ENCODE data around the gene CDK7. TPM values are rescaled to one million over a fixed set of nuclear protein-coding genes. Genes with fewer than 3 reads are reported as not detected.

Gene CDK7
- total and polyA plus RNA-seq, 2 experiments from 2014 or later: 27.8 to 87.5 TPM

DNA sequence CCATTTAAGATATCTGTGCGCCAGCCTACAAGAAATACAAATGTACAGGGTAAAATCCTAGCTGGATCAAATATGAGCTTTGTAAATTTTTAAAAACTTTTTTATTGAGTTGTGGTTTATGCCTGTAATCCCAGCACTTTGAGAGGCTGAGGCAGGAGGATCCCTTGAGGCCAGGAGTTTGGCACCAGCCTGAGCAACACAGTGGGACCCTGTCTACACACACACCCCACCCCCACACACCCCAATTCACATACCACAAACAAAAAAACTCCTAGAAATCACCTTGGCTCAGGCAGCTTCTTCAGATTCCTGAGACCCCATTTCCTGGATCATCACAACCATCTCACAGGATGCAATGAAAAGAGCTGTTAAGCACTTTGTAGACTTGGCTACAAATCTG, 46.4 kb downstream of the CDK7 start:
- H3K27me3 ChIP-seq: no peaks in the 10 kb centered on the region
- no peak overlapping the region for H3K27ac ChIP-seq
- no peak for TF ChIP-seq CTCF (IDR thresholded peaks at IDR 0.05; ENCODE audit: low read depth, low read length)
- no peak for DNase-seq (ENCODE audit: low read depth in 1 of 2, low spot score in 1 of 2)
- no peaks in the 10 kb centered on the region for H3K9me3 ChIP-seq (ENCODE audit: low read depth)
- H3K4me1 ChIP-seq (ENCODE audit: low read depth): no peaks in the 10 kb centered on the region
- H3K36me3 ChIP-seq: peaks cover 8% of the 10 kb centered on the region
- no peak overlapping the region for H3K4me3 ChIP-seq

GRCh38 chr5:69284203-69284602, 49.5 kb downstream of the CDK7 start:
- DNase-seq (ENCODE audit: low read depth in 1 of 2, low spot score in 1 of 2): no peak
- Histone ChIP-seq H3K27me3 (no peaks in the 10 kb centered on the region), H3K4me1 (ENCODE audit: low read depth) (no peaks in the 10 kb centered on the region), H3K36me3 (no peaks in the 10 kb centered on the region), H3K27ac (no peak overlapping the region), H3K9me3 (ENCODE audit: low read depth) (no peaks in the 10 kb centered on the region), H3K4me3 (no peak overlapping the region)
- no peak for TF ChIP-seq CTCF (IDR thresholded peaks at IDR 0.05; ENCODE audit: low read depth, low read length)

GRCh38 chr5:69285448-69286116, 50.9 kb downstream of the CDK7 start:
- DNase-seq (ENCODE audit: low read depth in 1 of 2, low spot score in 1 of 2): no peak
- Histone ChIP-seq H3K4me3 (no peak overlapping the region), H3K4me1 (ENCODE audit: low read depth) (no peaks in the 10 kb centered on the region), H3K36me3 (no peaks in the 10 kb centered on the region), H3K27ac (no peak overlapping the region), H3K9me3 (ENCODE audit: low read depth) (no peaks in the 10 kb centered on the region), H3K27me3 (no peaks in the 10 kb centered on the region)
- no peak for TF ChIP-seq CTCF (IDR thresholded peaks at IDR 0.05; ENCODE audit: low read depth, low read length)

DNA sequence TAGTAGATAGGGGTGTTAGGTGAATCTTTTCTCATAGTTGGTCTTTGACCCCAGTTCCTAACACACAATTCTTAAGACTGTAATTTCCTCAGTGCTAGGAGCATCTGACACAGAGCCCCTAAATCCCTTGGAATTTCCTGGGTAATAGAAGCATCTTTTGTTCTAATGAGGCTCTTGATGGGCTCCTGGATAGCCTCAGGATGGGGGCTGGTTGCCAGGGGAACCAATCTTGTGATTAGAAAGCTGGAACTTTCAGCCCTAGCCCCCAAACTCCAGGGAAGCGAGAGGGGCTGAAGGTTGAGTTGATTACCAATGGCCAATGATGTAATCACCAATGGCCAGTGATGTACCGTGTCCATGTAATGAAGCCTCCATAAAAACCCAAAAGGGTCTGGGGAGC, 53.4 kb downstream of the CDK7 start:
- H3K9me3 ChIP-seq (ENCODE audit: low read depth): no peaks in the 10 kb centered on the region
- H3K4me1 ChIP-seq (ENCODE audit: low read depth): no peaks in the 10 kb centered on the region
- no peak overlapping the region for H3K27ac ChIP-seq
- H3K4me3 ChIP-seq: no peak overlapping the region
- DNase-seq (ENCODE audit: low read depth in 1 of 2, low spot score in 1 of 2): no peak
- no peak for TF ChIP-seq CTCF (IDR thresholded peaks at IDR 0.05; ENCODE audit: low read depth, low read length)
- no peaks in the 10 kb centered on the region for H3K36me3 ChIP-seq
- H3K27me3 ChIP-seq: no peaks in the 10 kb centered on the region

GRCh38 chr5:69288688-69289087, 54.0 kb downstream of the CDK7 start:
- Histone ChIP-seq H3K9me3 (ENCODE audit: low read depth) (no peaks in the 10 kb centered on the region), H3K27me3 (no peaks in the 10 kb centered on the region), H3K4me1 (ENCODE audit: low read depth) (no peaks in the 10 kb centered on the region), H3K4me3 (no peak overlapping the region), H3K27ac (no peak overlapping the region), H3K36me3 (no peaks in the 10 kb centered on the region)
- TF ChIP-seq CTCF (IDR thresholded peaks at IDR 0.05; ENCODE audit: low read depth, low read length): no peak
- no peak for DNase-seq (ENCODE audit: low read depth in 1 of 2, low spot score in 1 of 2)

Measured in cardiac muscle cell (in vitro differentiated cells and primary cell).